Activated CD4-positive, alpha-beta T cell treated with anti-CD3 and anti-CD28 coated beads for 1 hour (primary cell): Measurements from ENCODE around the gene ZNF28.
"Not testable (repeated sequence)": the region's sequence is repeated elsewhere in the genome, so short reads cannot be mapped to it uniquely, and the experiment has no call there.

Source experiments
- DNase-seq: peaks from one replicate; pipeline ENCODE4 v3.0.0-alpha.2; 2020

The ZNF28 gene

GRCh38 chr19:52756447-52756846 lies 65.0 kb downstream of the ZNF28 start:
- DNase-seq, result not testable (repeated sequence)

GRCh38 chr19:52749780-52750179 lies 71.7 kb downstream of the ZNF28 start:
- DNase-seq, result no peak

GRCh38 chr19:52748336-52748950 lies 73.0 kb downstream of the ZNF28 start:
- DNase-seq, result no peak
